HG03575 (cell line): ENCODE data around the gene NSG2.

ENCODE experiments used
- ATAC-seq: cut with Tn5 transposase; IDR thresholded peaks from one replicate; pipeline ENCODE4 v1.9.1; 2021; ENCODE audit not compliant: unreplicated experiment, insufficient number of reproducible peaks, low FRiP score; ENCODE audit errors: extremely low read depth

The NSG2 gene

GRCh38 chr5:174057206-174057605 is 11.7 kb downstream of the NSG2 start:
- no peak for ATAC-seq

GRCh38 chr5:174058433-174059122 is 13.1 kb downstream of the NSG2 start:
- no peak for ATAC-seq

GRCh38 chr5:174059247-174059646 is 13.7 kb downstream of the NSG2 start:
- no peak for ATAC-seq

GRCh38 chr5:174063082-174063756 is 17.7 kb downstream of the NSG2 start:
- ATAC-seq: no peak

- no peak for ATAC-seq
Measured at GRCh38 chr5:174064171-174064570, 18.7 kb downstream of the NSG2 start.

GRCh38 chr5:174065528-174066197 is 20.2 kb downstream of the NSG2 start:
- no peak for ATAC-seq

- ATAC-seq: no peak
Measured at GRCh38 chr5:174067499-174067898, 22.0 kb downstream of the NSG2 start.

- no peak for ATAC-seq
Measured at GRCh38 chr5:174071484-174071883, 26.0 kb downstream of the NSG2 start.

GRCh38 chr5:174073122-174073660 is 27.7 kb downstream of the NSG2 start:
- no peak for ATAC-seq

- ATAC-seq: no peak
Measured at GRCh38 chr5:174074369-174074768, 28.9 kb downstream of the NSG2 start.

GRCh38 chr5:174078416-174078815 is 32.9 kb downstream of the NSG2 start:
- ATAC-seq: no peak

GRCh38 chr5:174082286-174082685 is 36.8 kb downstream of the NSG2 start:
- no peak for ATAC-seq

GRCh38 chr5:174083056-174083827 is 37.7 kb downstream of the NSG2 start:
- ATAC-seq: no peak

GRCh38 chr5:174084691-174085154 is 39.2 kb downstream of the NSG2 start:
- no peak for ATAC-seq

GRCh38 chr5:174086751-174087150 is 41.2 kb downstream of the NSG2 start:
- ATAC-seq: no peak

- ATAC-seq: no peak
Measured at GRCh38 chr5:174087783-174088182, 42.3 kb downstream of the NSG2 start.

GRCh38 chr5:174090129-174090528 is 44.6 kb downstream of the NSG2 start:
- ATAC-seq: no peak

GRCh38 chr5:174093123-174093522 is 47.6 kb downstream of the NSG2 start:
- no peak for ATAC-seq
